ENCODE results near the gene EEF2K.

Gene EEF2K

DNA sequence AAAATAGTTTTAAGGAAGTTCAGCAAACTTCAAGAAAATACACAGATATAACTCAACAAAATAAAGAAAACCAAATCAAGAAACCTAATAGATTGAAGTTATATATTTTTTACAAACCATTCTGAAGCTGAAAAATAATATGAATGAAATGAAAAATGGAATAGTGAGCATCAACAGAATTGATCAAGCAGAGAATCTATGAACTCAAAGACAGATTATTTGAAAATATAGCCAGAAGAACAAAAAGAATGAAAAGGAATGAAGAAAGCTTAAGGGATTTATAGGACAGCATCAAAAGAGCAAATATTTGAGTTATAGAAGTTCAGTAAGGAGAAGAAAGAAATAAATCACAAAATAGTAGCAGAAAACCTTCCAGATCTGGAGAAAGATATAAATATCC, 130.5 kb downstream of the EEF2K start:
- DNase-seq (ENCODE audit: low spot score): no peak

DNA sequence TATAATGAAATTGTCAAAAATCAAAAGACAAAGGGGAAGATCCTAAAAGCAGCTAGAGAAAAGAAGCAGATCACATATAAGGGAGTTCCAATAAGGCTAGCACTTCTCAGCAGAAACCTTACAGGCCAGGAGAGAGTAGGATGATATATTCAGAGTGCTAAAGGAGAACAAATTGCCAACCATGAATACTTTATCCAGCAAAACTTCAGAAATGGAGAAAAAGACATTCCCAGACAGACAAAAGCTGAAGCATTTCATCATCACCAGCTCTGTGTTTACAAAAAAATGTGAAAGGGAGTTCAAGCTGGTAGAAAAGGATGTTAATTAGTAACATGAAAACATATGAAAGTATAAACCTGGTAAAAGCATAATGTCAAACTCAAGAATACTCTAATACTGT, 131.0 kb downstream of the EEF2K start:
- no peak for DNase-seq (ENCODE audit: low spot score)

DNA sequence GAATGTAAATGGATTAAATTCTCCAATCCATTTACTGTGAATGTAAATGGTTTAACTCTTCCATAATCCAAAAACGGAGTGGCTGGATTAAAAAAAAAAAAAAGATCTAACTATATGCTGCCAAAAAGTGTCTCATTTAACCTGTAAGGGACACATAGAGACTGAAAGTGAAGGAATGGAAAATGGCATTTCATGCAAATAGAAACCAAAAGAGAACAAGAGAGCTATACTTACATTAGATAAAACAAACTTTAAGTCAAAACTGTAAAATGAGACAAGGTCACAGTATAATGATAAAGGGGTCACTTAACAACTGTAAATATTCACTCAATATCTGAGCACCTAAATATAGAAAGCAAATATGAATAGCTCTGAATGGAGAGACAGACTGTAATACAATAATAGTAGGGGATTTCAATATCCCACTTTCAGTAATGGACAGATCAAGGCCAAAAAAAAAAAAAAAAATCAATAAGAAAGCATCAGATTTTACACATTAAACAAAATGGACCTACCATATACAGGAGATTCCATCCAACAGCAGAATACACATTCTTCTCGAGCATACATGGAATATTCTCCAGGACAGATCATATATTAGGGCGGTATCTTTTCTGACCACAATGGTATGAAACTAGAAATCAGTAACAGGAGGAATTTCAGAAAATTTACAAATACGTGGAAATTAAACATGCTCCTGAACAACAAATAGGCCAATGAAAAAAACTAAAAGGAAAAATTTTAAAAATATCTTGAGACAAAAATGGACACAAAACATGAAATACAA, 132.0 kb downstream of the EEF2K start:
- no peak for DNase-seq (ENCODE audit: low spot score)
